OCI-LY7 (cell line): Measurements from ENCODE around the gene MAPK4. TPM values are rescaled to one million over a fixed set of nuclear protein-coding genes. Genes with fewer than 3 reads are reported as not detected.

Experiments used
- BruUV-seq: library from RNA; stranded (reverse); fragments of 400-500 nt; replicated peaks from 2 replicates; lab custom pipeline; 2021; lab: Mats Ljungman, UMichigan
- CTCF ChIA-PET: fragments of 300-600 bp; sonication (Branson Sonifier 250); formaldehyde crosslinking; loops from one replicate; lab custom pipeline; 2022; ENCODE audit warnings: antibody characterized with exemption; ENCODE audit not compliant: unreplicated experiment; lab: Charles Lee
- POLR2A ChIA-PET: fragments of 300-600 bp; sonication (Branson Sonifier 250); formaldehyde crosslinking; loops from one replicate; lab custom pipeline; 2022; ENCODE audit warnings: antibody characterized with exemption; lab: Charles Lee
- DNase-seq: peaks from one replicate; pipeline ENCODE4 v3.0.0-alpha.2; 2015; ENCODE audit warnings: low spot score
- H2AFZ ChIP-seq: fragments of 200-600 bp; sonication (generic), shearing (Covaris generic); 2 replicates; pipeline ENCODE4 v1.6.1; 2014; ENCODE audit warnings: mild to moderate bottlenecking, antibody characterized with exemption, low read length, moderate library complexity
- H3K27ac ChIP-seq: fragments of 200-600 bp; sonication (generic); 2 replicates; pipeline ENCODE4 v1.5.1; 2014; ENCODE audit warnings: mixed run types, low read depth, mild to moderate bottlenecking, moderate library complexity, low read length, inconsistent platforms; ENCODE audit not compliant: poor library complexity, severe bottlenecking
- H3K36me3 ChIP-seq: fragments of 200-600 bp; sonication (generic); 2 replicates; pipeline ENCODE4 v1.6.1; 2014; ENCODE audit warnings: mild to moderate bottlenecking, antibody characterized with exemption, low read length, moderate library complexity, mixed read lengths; ENCODE audit not compliant: insufficient read depth
- H3K4me1 ChIP-seq: fragments of 200-600 bp; sonication (generic); 2 replicates; pipeline ENCODE4 v1.5.1; 2014; ENCODE audit warnings: mild to moderate bottlenecking, low read length; ENCODE audit not compliant: insufficient read depth, poor library complexity, severe bottlenecking
- H3K4me2 ChIP-seq: fragments of 200-600 bp; sonication (generic); 2 replicates; pipeline ENCODE4 v1.6.1; 2014; ENCODE audit warnings: mild to moderate bottlenecking, low read length
- H3K4me3 ChIP-seq: fragments of 200-600 bp; sonication (generic); 2 replicates; pipeline ENCODE4 v1.5.1; 2014; ENCODE audit warnings: mild to moderate bottlenecking, low read depth, low read length; ENCODE audit not compliant: poor library complexity, severe bottlenecking
- H3K79me2 ChIP-seq: fragments of 200-600 bp; sonication (generic); 2 replicates; pipeline ENCODE4 v1.6.1; 2016; ENCODE audit warnings: low read depth, mild to moderate bottlenecking, low read length, moderate library complexity, mixed read lengths; ENCODE audit not compliant: insufficient read depth
- H3K9me2 ChIP-seq: fragments of 200-600 bp; sonication (generic); 2 replicates; pipeline ENCODE4 v1.6.1; 2016; ENCODE audit warnings: mild to moderate bottlenecking, low read length, mixed read lengths; ENCODE audit not compliant: insufficient read depth
- H3K9me3 ChIP-seq: fragments of 200-600 bp; sonication (generic); 2 replicates; pipeline ENCODE4 v1.6.1; 2014; ENCODE audit warnings: mild to moderate bottlenecking, mixed run types, low read length, mixed read lengths
- H4K20me1 ChIP-seq: fragments of 200-600 bp; sonication (generic); 2 replicates; pipeline ENCODE4 v1.6.1; 2014; ENCODE audit warnings: mild to moderate bottlenecking, antibody characterized with exemption, low read length, moderate library complexity, mixed read lengths; ENCODE audit not compliant: insufficient read depth
- EZH2phosphoT487 ChIP-seq: fragments of 200-600 bp; sonication (generic); IDR thresholded peaks from 2 replicates; pipeline ENCODE4 v1.6.1; 2018; ENCODE audit warnings: low read depth, borderline replicate concordance, mild to moderate bottlenecking, mixed run types, antibody characterized with exemption, low read length, moderate library complexity, mixed read lengths
- intact Hi-C: fragments of 100-400 bp; cut with micrococcal nuclease; formaldehyde crosslinking; loops from one replicate; pipeline ENCODE4 v1.10.0; 2022; ENCODE audit not compliant: unreplicated experiment
- total RNA-seq, 2 experiments: library from RNA; depleted of rRNA in 1 of 2; stranded (reverse); fragments of >200 nt in 1 of 2; shearing (Covaris generic) in 1 of 2; gene quantifications; 2 replicates each; pipeline ENCODE4 v1.2.3, GENCODE V29; 2014 to 2022
- TF ChIP-seq, protein P1 (sequence below): fragments of 200-600 bp; sonication (generic); conservative IDR thresholded peaks from 2 replicates; pipeline ENCODE4 v1.5.1; 2014; ENCODE audit warnings: mild to moderate bottlenecking, antibody characterized with exemption, low read length, moderate library complexity, mixed read lengths

The MAPK4 gene
- total RNA-seq, 2 experiments from 2014 or later = not detected

DNA sequence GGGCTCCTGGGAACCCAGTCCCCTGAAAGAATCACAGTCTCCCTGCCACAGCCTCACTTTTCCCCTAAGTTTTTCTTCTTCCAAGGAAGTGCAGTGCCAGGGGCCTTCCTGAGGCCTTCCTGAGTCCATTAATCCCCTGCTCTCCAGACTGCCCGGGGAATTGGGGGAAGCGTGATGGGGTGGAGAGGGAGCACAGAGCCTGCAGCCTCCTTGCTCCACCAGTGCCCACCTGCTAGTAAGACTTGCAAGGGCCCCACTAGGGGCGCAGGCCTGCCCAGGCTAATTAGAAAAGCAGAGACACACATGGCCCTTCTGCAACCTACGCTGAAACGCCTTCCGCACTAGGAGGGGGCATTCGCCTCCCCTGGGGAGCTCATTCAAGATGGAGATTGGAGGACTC is 149.3 kb downstream of the MAPK4 start:
- Histone ChIP-seq H3K4me2 (no peak overlapping the region), H3K4me1 (no peaks in the 10 kb centered on the region), H4K20me1 (no peaks in the 10 kb centered on the region), H3K9me3 (no peaks in the 10 kb centered on the region), H2AFZ (no peak overlapping the region), H3K27ac (no peak overlapping the region), H3K79me2 (no peaks in the 10 kb centered on the region), H3K9me2 (no peaks in the 10 kb centered on the region), H3K36me3 (no peaks in the 10 kb centered on the region), H3K4me3 (no peak overlapping the region)
- POLR2A ChIA-PET = no interaction called here
- intact Hi-C loops = no loop called here
- BruUV-seq = no TSS peak
- CTCF ChIA-PET = no interaction called here
- DNase-seq = no peak
- TF ChIP-seq EZH2phosphoT487 = no peak
- TF ChIP-seq, protein P1, sequence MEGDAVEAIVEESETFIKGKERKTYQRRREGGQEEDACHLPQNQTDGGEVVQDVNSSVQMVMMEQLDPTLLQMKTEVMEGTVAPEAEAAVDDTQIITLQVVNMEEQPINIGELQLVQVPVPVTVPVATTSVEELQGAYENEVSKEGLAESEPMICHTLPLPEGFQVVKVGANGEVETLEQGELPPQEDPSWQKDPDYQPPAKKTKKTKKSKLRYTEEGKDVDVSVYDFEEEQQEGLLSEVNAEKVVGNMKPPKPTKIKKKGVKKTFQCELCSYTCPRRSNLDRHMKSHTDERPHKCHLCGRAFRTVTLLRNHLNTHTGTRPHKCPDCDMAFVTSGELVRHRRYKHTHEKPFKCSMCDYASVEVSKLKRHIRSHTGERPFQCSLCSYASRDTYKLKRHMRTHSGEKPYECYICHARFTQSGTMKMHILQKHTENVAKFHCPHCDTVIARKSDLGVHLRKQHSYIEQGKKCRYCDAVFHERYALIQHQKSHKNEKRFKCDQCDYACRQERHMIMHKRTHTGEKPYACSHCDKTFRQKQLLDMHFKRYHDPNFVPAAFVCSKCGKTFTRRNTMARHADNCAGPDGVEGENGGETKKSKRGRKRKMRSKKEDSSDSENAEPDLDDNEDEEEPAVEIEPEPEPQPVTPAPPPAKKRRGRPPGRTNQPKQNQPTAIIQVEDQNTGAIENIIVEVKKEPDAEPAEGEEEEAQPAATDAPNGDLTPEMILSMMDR = no peak

DNA sequence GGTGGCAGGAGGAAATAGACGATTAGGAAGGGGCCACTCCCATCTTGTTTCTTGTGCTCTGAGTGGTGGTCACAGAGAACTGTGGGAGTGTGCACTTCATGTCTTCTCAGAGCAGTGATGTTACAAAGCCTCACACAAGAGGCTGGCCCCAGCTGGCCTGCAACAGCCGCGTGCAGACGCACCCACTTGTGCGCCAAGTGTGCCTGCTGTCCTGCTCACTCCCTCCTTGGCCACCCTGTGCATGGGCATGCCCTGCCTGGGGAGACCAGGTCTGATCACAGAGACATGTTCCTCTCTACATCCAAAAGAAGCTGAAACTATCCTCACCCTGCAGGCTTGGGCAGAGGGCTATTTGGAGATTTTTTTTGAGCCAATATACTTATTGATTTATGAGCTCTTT is 151.5 kb downstream of the MAPK4 start:
- Histone ChIP-seq H3K4me2 (no peak overlapping the region), H3K4me3 (no peak overlapping the region), H3K9me2 (no peaks in the 10 kb centered on the region), H4K20me1 (no peaks in the 10 kb centered on the region), H2AFZ (no peak overlapping the region), H3K36me3 (no peaks in the 10 kb centered on the region), H3K27ac (no peak overlapping the region), H3K79me2 (no peaks in the 10 kb centered on the region), H3K9me3 (no peaks in the 10 kb centered on the region), H3K4me1 (no peaks in the 10 kb centered on the region)
- intact Hi-C loops = no loop called here
- TF ChIP-seq EZH2phosphoT487 = no peak
- TF ChIP-seq, protein P1 = no peak
- BruUV-seq = no TSS peak
- ChIA-PET POLR2A (interaction anchor here (0.7 kb wide), 1 partner anchor 522 kb away, joined by 3 read pairs; no protein-coding TSS in a partner anchor), CTCF (no interaction called here)
- no peak for DNase-seq

DNA sequence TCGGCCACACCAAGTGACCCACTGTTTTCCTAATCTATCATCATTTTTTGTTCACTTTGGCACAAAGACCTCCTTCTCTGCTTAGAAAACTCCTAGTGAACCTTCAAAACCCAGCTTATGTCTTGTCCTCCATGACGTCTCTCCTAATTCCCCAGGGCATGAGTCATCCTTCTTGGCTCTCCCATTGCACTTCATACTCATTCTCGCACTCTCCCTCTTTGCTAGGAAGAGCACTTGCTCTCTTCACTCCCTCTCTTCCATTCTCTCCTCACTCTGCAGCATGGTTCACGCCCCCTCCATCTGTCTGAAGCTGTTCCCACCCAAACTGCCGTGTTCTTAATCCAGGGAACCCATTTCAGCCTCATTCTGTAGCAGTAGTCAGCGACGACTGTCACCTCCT is 156.0 kb downstream of the MAPK4 start:
- Histone ChIP-seq H3K4me1 (no peaks in the 10 kb centered on the region), H3K36me3 (no peaks in the 10 kb centered on the region), H3K9me3 (no peaks in the 10 kb centered on the region), H3K27ac (no peak overlapping the region), H3K4me3 (no peak overlapping the region), H3K4me2 (no peak overlapping the region), H4K20me1 (no peaks in the 10 kb centered on the region), H3K79me2 (no peaks in the 10 kb centered on the region), H3K9me2 (no peaks in the 10 kb centered on the region), H2AFZ (no peak overlapping the region)
- POLR2A ChIA-PET = no interaction called here
- CTCF ChIA-PET = no interaction called here
- TF ChIP-seq, protein P1 = no peak
- TF ChIP-seq EZH2phosphoT487 = no peak
- no peak for DNase-seq
- intact Hi-C loops = no loop called here
- no TSS peak for BruUV-seq
